ENCODE results near the gene CDH4. TPM values are rescaled to one million over a fixed set of nuclear protein-coding genes. Genes with fewer than 3 reads are reported as not detected.

Gene CDH4
- total and polyA plus RNA-seq, 2 of the 8 experiments (the other 6 are each of a cell fraction or from before 2014, with no cell fraction given) = 4.3 to 7.9 TPM

GRCh38 chr20:61290721-61291120 lies 38.7 kb downstream of the CDH4 start (continued):
- TF ChIP-seq PHF8 (conservative IDR thresholded peaks at IDR 0.05; ENCODE audit: low read depth, low read length) = no peak
- TF ChIP-seq RBBP5 (IDR thresholded peaks at IDR 0.05; ENCODE audit: borderline replicate concordance, low read depth, low read length) = no peak

Data from H1 (cell line).